ENCODE measurements around the gene L3MBTL2.

L3MBTL2 gene

GRCh38 chr22:41203118-41203517 lies 2.0 kb upstream of the L3MBTL2 start:
- peaks cover 4 to 7% of the 10 kb centered on the region in 2 experiments; a peak in 2 of 3 replicates for H3K36me3 ChIP-seq (ENCODE audit: control insufficient read depth in 2 of 2, insufficient read depth in 1 of 2, low read length in 2 of 2)
- no peak overlapping the region for H3K27ac ChIP-seq (ENCODE audit: extremely low read depth, low read depth, low read length)
- no peaks in the 10 kb centered on the region for H3K9me3 ChIP-seq (ENCODE audit: control insufficient read depth, insufficient read depth, low read depth, low read length)
- ChIA-PET CTCF (no interaction called here), POLR2A (no interaction called here)
- H3K4me3 ChIP-seq (ENCODE audit: low read depth, low read length) = no peak overlapping the region
- no peak for TF ChIP-seq ZNF626 (tag by site-specific recombination; IDR thresholded peaks at IDR 0.05)
- no peak for TF ChIP-seq KLF1 (tag by site-specific recombination; IDR thresholded peaks at IDR 0.05)
- no peak for TF ChIP-seq ZNF341 (tag by site-specific recombination; IDR thresholded peaks at IDR 0.05; ENCODE audit: low read depth)
- TF ChIP-seq PRDM4 (tag by site-specific recombination; IDR thresholded peaks at IDR 0.05) = no peak
- no peak for TF ChIP-seq ZNF174 (tag by site-specific recombination; IDR thresholded peaks at IDR 0.05)
- peak; percentile 21; the same call in 1 of the 2 replicates for TF ChIP-seq ZNF580 (tag by site-specific recombination; IDR thresholded peaks at IDR 0.05)
- TF ChIP-seq ZNF670 (tag by site-specific recombination; IDR thresholded peaks at IDR 0.05; ENCODE audit: low read depth) = no peak
- no peak for TF ChIP-seq ZBTB17 (tag by site-specific recombination; IDR thresholded peaks at IDR 0.05)
- no peak for TF ChIP-seq ATF2 (tag by site-specific recombination; IDR thresholded peaks at IDR 0.05; ENCODE audit: low read depth)
- no peak for TF ChIP-seq ZNF488 (tag by site-specific recombination; IDR thresholded peaks at IDR 0.05)
- TF ChIP-seq ZNF623 (tag by site-specific recombination; IDR thresholded peaks at IDR 0.05) = peak; percentile 99
- TF ChIP-seq ZNF677 (tag by site-specific recombination; IDR thresholded peaks at IDR 0.05) = no peak
- TF ChIP-seq ZBTB8A (tag by site-specific recombination; IDR thresholded peaks at IDR 0.05) = no peak
- no peak for TF ChIP-seq ZNF26 (tag by site-specific recombination; IDR thresholded peaks at IDR 0.05)
- TF ChIP-seq ZNF350 (tag by site-specific recombination; IDR thresholded peaks at IDR 0.05) = no peak
- no peak for TF ChIP-seq SP2 (tag by site-specific recombination; IDR thresholded peaks at IDR 0.05)
- no peak for TF ChIP-seq ZNF660 (tag by site-specific recombination; IDR thresholded peaks at IDR 0.05)
- TF ChIP-seq KLF16 (tag by site-specific recombination; IDR thresholded peaks at IDR 0.05) = no peak
- no peak for TF ChIP-seq ZNF37A (tag by site-specific recombination; IDR thresholded peaks at IDR 0.05)
- no peak for TF ChIP-seq ZBTB7A (tag by site-specific recombination; IDR thresholded peaks at IDR 0.05; ENCODE audit: low read depth)
- no peak for TF ChIP-seq BCL11B (tag by site-specific recombination; IDR thresholded peaks at IDR 0.05; ENCODE audit: low read depth)
- TF ChIP-seq ZNF114 (tag by site-specific recombination; IDR thresholded peaks at IDR 0.05) = no peak
- no peak for TF ChIP-seq RBAK (tag by site-specific recombination; IDR thresholded peaks at IDR 0.05)
- no peak for TF ChIP-seq ZNF23 (tag by site-specific recombination; IDR thresholded peaks at IDR 0.05; ENCODE audit: borderline replicate concordance)
- TF ChIP-seq ZNF280D (tag by site-specific recombination; IDR thresholded peaks at IDR 0.05) = 0 out of 2 replicates have a peak, but pooled peaks have one; percentile 22
- TF ChIP-seq ZBTB44 (tag by site-specific recombination; IDR thresholded peaks at IDR 0.05) = no peak
- no peak for TF ChIP-seq ZNF274 (IDR thresholded peaks at IDR 0.05; ENCODE audit: low read length)
- no peak for TF ChIP-seq ZNF274 (tag by site-specific recombination; IDR thresholded peaks at IDR 0.05; ENCODE audit: borderline replicate concordance)
- H3K4me1 ChIP-seq (ENCODE audit: control insufficient read depth, insufficient read depth, low read length) = 0 out of 2 replicates have a peak, but pooled peaks cover 2% of the 10 kb centered on the region
